HEK293 (cell line): ENCODE data around the gene LRBA.

Experiments
- CTCF ChIP-seq: fragments of 450-650 bp; formaldehyde crosslinking; IDR thresholded peaks from 2 replicates; pipeline ENCODE4 v1.5.1; 2016; ENCODE audit warnings: missing biosample characterization, missing genetic modification characterization
- KLF8 ChIP-seq: fragments of 450-650 bp; formaldehyde crosslinking; IDR thresholded peaks from 2 replicates; pipeline ENCODE4 v1.5.1; 2016; ENCODE audit warnings: missing biosample characterization, missing genetic modification characterization
- MZF1 ChIP-seq: fragments of 450-650 bp; formaldehyde crosslinking; IDR thresholded peaks from 2 replicates; pipeline ENCODE4 v1.5.1; 2017; ENCODE audit warnings: missing biosample characterization, missing genetic modification characterization, borderline replicate concordance
- PRDM10 ChIP-seq: fragments of 450-650 bp; formaldehyde crosslinking; IDR thresholded peaks from 2 replicates; pipeline ENCODE4 v1.5.1; 2016; ENCODE audit warnings: missing biosample characterization, missing genetic modification characterization
- SP7 ChIP-seq: fragments of 450-650 bp; formaldehyde crosslinking; IDR thresholded peaks from 2 replicates; pipeline ENCODE4 v1.5.1; 2016; ENCODE audit warnings: missing biosample characterization, missing genetic modification characterization
- ZBTB1 ChIP-seq: fragments of 450-650 bp; formaldehyde crosslinking; IDR thresholded peaks from 2 replicates; pipeline ENCODE4 v1.5.1; 2016; ENCODE audit warnings: missing biosample characterization, missing genetic modification characterization
- ZFP69B ChIP-seq: fragments of 450-650 bp; formaldehyde crosslinking; IDR thresholded peaks from 2 replicates; pipeline ENCODE4 v1.5.1; 2016; ENCODE audit warnings: missing biosample characterization, missing genetic modification characterization
- ZNF426 ChIP-seq: fragments of 450-650 bp; formaldehyde crosslinking; IDR thresholded peaks from 2 replicates; pipeline ENCODE4 v1.5.1; 2017; ENCODE audit warnings: missing biosample characterization, missing genetic modification characterization, mild to moderate bottlenecking, inconsistent platforms, moderate library complexity
- ZNF645 ChIP-seq: fragments of 450-650 bp; formaldehyde crosslinking; IDR thresholded peaks from 2 replicates; pipeline ENCODE4; 2016; ENCODE audit warnings: missing biosample characterization, missing genetic modification characterization
- ZNF830 ChIP-seq: fragments of 450-650 bp; IDR thresholded peaks from 2 replicates; pipeline ENCODE4 v1.5.0; 2018; ENCODE audit warnings: missing biosample characterization, missing genetic modification characterization, low read depth, mild to moderate bottlenecking, moderate library complexity
- TF ChIP-seq, protein P1 (sequence below): fragments of 450-650 bp; formaldehyde crosslinking; IDR thresholded peaks from 2 replicates; pipeline ENCODE4 v1.5.1; 2016; ENCODE audit warnings: missing biosample characterization, missing genetic modification characterization

DNA sequence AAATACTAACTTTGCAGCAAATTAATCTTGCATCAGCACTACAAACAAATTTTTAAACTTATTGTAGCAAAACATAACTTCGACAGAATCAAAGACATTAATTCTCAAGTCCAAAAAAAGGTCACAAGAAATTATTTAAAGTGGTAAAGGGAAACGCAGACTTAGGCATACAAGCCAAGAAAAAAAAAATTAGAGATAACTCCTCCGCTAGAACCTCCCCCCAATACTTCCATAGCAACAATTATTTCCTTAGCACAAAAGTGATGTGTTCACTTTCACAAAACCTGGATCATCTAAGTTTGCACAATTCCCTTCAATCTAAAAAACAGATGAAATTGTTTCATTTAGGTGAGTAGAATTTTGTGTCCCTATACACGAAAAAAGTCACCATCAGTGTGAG is 1.1 kb downstream of the LRBA start:
- TF ChIP-seq CTCF: no peak
- TF ChIP-seq, protein P1, sequence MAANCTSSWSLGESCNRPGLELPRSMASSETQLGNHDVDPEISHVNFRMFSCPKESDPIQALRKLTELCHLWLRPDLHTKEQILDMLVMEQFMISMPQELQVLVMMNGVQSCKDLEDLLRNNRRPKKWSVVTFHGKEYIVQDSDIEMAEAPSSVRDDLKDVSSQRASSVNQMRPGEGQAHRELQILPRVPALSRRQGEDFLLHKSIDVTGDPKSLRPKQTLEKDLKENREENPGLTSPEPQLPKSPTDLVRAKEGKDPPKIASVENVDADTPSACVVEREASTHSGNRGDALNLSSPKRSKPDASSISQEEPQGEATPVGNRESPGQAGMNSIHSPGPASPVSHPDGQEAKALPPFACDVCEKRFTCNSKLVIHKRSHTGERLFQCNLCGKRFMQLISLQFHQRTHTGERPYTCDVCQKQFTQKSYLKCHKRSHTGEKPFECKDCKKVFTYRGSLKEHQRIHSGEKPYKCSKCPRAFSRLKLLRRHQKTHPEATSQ (tag by site-specific recombination): no peak
- TF ChIP-seq PRDM10 (tag by site-specific recombination): no peak
- TF ChIP-seq ZNF830 (tag by site-specific recombination): no peak
- TF ChIP-seq ZNF426: no peak
- no peak for TF ChIP-seq SP7 (tag by site-specific recombination)
- TF ChIP-seq ZFP69B (tag by site-specific recombination): peak; percentile 49; the same call in 1 of the 2 replicates
- no peak for TF ChIP-seq MZF1 (tag by site-specific recombination)
- TF ChIP-seq ZNF645 (tag by site-specific recombination): no peak
- TF ChIP-seq KLF8 (tag by site-specific recombination): no peak
- TF ChIP-seq ZBTB1 (tag by site-specific recombination): no peak
